ENCODE data around the gene CTSC.
"Not testable (repeated sequence)": the region's sequence is repeated elsewhere in the genome, so short reads cannot be mapped to it uniquely, and the experiment has no call there.

CTSC gene

DNA sequence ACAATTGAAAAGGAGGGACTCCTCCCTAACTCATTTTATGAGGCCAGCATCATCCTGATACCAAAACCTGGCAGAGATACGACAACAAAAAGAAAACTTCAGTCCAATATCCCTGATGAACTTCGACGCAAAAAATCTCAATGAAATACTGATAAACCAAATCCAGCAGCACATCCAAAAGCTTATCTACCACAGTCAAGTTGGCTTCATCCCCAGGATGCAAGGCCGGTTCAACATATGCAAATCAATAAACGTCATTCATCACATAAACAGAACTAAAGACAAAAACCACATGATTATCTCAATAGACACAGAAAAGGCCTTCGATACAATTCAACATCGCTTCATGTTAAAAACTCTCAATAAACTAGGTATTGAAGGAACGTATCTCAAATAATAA lies 14.7 kb downstream of the CTSC start:
- not testable (repeated sequence) for FAIRE-seq; DNase-seq (ENCODE audit: insufficient read length, low spot score)

DNA sequence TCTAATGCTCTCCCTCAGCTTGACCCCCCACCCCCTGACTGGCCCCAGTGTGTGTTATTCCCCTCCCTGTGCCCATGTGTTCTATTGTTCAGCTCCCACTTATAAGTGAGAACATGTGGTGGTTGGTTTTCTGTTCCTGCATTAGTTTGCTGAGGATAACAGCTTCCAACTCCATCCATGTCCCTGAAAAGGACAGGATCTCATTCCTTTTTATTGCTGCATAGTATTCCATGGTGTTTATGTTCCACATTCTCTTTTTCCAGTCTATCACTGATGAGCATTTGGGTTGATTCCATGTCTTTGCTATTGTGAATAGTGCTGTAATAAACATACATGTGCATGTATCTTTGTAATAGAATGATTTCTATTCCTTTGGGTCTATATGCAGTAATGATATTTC lies 16.1 kb downstream of the CTSC start:
- FAIRE-seq; DNase-seq (ENCODE audit: insufficient read length, low spot score): not testable (repeated sequence)

DNA sequence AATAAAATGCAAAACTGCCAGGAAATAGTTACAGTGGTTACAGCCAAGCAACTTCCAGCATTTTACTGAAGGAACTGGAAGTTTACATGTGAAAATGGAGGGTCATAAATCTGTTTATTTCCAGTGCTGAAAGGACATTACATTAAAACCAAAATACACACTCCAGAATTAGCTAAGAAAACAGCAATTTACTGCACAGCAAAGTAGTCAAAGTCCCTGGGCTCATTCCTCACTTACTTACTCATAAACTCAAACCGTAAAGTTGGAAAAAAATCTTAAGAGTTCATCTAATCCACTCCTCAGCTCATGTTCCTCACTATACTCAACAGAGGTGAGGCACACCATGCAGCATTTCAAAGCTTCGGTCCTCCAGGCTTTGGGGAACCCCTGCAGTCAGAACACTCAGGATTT lies 17.4 kb downstream of the CTSC start:
- peak; percentile 23 for DNase-seq (ENCODE audit: insufficient read length, low spot score)
- FAIRE-seq: no peak

DNA sequence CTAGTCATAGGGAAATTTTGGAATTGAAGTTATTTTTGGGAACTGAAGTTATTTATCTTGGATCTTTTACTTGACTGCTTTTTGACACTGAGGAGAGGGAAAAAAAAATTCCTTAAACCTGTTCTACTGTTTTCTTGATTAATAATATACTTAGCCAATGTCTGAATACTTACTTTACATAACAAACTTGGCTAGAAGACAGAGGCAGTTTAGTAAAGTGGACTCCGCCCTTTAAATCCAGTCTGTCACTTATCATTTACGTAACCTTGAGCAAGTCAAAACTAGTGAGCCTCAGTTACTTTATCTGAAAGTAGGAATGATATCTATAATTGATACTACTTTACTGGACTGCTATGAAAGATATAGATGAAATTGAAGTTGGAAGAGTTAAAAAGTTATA lies 19.5 kb downstream of the CTSC start:
- DNase-seq (ENCODE audit: insufficient read length, low spot score) (no peak), FAIRE-seq (no peak)

DNA sequence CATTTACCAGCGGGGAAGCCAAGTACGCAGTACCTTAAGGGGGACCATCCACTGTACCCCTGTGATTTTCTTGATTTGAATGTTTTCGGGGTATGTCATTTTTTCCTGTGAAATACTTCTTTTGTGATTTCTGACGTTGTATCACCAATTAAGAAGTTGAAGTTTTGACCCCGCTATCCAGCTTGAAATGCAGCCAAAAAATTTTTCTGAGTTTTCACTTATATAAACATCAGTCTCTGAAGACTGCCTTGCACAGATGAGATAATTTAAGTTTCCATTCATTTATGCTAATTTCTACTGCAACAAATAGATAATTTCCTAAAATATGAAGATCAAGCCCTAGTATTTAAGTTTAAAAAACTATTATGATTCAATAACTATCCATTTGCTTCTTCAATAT lies 20.0 kb downstream of the CTSC start:
- no peak for DNase-seq (ENCODE audit: insufficient read length, low spot score)
- FAIRE-seq: no peak

DNA sequence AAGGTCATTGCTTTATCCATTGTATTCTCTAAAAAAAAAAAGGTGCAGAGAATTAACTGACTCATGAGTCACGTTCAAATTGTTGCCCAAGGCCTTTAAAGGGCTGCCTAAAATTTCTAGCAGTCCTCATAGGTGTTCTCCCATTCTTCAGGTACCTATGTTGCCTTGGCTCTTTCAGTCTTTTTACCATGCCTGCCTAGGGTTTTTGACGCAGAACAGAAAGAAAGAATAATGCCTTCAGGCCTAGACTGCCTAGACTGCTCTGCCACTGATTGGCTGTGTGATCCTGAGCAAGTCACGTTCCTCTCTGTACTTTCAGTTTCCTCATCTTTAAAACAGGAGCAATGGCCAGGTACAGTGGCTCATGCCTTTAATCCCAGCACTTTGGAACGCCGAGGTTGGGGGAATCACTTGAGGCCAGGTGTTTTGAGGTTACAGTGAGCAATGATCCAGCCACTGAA lies 21.5 kb downstream of the CTSC start:
- DNase-seq (ENCODE audit: insufficient read length, low spot score) (no peak), FAIRE-seq (no peak)

DNA sequence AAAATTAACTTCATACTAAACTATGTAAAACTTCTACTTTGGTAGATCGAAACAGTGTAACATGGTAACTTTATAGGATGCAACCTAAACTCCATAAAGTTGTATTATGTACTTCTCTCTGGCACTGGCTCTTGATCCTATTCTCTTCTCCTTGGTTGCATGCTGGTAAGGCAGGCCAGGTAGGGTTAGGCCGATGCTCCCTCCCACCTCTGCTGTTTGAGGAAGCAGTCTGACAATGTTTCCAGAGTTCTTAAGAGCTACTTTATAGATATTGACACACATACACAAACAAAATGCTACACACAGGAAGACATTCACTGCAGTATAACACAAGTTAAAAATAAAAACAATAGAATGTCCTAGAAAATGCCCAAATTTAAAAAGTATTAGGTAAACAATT lies 22.5 kb downstream of the CTSC start:
- DNase-seq (ENCODE audit: insufficient read length, low spot score) (no peak), FAIRE-seq (no peak)

DNA sequence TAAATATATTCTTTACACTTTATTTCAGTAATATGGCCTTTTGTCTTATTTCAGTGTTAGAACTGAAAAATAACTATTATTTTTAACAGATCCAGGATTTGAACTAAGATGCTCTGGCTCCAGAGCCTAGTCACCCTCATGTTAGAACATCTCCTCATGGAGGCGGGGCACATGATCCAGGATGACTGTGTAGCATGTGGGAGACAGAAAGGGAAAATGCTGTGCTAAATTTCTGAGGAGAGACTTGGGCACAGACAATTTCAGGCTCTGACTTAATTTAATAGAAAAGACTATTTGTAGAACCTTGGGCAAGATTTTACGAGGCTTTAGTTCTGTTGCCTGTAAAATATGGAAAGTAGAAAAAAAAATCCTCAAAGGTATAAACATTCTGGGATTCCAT lies 24.1 kb downstream of the CTSC start:
- FAIRE-seq (no peak), DNase-seq (ENCODE audit: insufficient read length, low spot score) (no peak)

DNA sequence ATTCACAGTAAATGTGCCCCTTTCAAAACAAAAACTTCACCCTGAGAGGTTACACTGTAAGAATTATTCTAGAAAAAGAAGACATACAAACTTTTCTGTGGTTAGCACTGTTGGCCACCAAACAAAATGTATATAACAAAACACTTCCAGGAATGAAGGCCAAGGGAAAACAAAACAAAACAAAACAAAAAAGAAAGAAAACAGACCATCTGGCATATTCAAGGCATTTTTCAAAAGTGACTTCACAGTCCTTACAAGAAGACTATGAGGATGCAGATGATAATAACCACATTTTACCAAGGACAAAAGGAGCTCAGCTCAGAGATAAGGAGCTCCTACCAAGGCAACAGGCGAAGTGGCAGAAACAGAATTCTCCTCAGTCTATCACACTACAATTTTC lies 24.9 kb downstream of the CTSC start:
- DNase-seq (ENCODE audit: insufficient read length, low spot score): no peak
- FAIRE-seq: no peak

DNA sequence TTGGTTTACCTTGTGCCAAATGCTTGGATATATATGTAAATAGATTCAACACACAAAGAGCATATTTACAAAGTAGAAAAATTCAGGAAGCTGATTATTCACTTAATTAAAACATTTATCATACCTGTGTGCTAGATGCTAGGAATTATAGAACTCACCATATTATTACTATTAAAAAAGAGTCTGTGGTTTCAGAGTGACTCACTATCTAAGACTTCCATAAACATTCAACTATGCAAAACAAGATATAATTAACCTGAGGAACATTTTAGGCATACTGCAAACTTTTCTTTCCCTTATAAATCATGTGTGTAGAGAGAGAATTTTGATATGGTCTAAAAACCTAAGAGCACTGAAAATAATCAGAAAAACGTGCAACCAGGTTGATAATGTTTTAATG lies 27.3 kb downstream of the CTSC start:
- no peak for FAIRE-seq
- no peak for DNase-seq (ENCODE audit: insufficient read length, low spot score)

DNA sequence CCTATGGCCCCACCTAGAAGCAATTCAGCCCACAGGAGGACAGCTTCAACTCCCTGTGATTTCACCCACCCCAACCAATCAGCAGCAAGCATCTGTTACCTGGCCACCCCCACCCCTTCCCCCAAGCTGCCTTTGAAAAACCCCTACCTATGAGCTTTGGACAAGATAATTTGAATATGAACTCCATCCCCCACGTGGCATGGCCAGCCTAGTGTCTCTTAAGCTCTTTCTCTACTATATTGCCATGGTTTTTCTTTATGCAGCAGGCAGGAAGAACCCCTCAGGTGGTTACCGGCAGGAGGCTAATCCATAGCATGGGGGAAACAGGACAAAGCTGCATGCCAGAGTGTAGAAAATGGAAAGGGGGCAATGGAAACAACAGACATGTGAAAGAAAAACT lies 29.0 kb downstream of the CTSC start:
- FAIRE-seq (no peak), DNase-seq (ENCODE audit: insufficient read length, low spot score) (no peak)

DNA sequence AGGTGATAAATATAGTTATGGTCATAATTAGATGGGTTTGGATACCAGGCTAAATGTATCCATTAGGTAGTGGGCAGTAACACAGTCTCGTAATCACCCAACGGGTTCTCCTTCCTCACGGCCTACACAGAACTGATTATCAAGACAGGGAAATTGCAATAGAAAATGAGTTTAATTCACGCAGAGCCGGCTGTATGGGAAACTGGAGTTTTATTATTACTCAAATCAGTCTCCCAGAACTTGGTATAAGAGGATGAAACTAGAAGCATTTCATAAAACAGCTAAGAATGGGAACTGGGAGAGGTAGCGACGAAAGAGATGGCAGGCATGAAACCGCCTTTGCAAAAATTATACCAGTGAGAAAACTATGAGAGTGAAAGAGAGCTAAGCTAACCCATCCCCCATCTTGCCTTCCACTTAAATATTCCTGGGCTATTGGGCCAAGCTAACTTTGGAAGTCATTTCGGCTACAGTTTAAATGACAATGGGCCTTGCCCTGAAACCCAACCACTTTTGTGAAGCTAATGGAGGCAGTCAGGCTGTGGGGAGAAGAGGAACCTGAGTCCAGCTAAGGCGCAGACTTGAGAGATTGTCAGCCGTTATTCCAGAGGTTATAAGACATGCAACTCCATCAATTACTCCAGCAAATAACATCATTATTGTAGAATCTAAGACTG lies 29.6 kb downstream of the CTSC start:
- no peak for DNase-seq (ENCODE audit: insufficient read length, low spot score)
- no peak for FAIRE-seq

DNA sequence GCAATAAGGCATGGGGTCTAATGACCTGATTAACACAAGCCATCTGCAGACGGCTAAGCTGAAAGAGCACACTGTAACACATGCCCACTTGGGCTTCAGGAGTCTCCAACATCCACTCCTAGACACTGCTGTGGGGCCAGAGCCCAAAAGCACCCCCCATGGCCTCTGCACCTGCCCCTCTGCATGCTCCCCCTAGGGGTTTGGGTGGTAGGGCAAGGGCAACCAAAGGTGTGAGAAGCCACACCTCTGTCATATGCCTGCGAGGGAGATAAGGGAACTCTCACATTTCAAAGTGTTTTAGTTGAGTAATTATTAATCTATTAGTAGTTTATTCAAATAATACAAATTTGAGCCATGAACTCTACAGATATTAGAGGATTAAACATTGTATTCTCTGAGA lies 30.8 kb downstream of the CTSC start:
- no peak for FAIRE-seq

DNA sequence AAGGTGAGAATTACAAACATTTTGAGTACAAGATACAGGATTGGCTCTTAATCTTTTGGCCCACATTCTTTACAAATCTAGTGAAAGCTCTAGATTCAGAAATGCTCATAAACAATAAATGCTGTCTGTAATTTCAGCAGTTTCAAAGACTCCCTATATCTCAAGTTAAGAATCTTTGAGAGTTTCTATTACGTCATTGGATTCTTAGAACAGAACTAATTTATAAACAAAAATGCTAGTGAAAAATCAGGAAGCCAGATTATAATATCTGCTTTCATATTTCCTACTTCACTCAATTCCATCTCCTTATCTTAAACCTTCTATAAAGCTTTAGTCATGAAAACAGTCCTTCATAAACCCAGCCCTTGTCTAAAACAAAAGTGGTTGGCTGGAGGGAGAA lies 32.1 kb downstream of the CTSC start:
- FAIRE-seq (no peak), DNase-seq (ENCODE audit: insufficient read length, low spot score) (no peak)

More for the DNA sequence above, 30.8 kb downstream of the CTSC start:
- no peak for DNase-seq (ENCODE audit: insufficient read length, low spot score)

DNA sequence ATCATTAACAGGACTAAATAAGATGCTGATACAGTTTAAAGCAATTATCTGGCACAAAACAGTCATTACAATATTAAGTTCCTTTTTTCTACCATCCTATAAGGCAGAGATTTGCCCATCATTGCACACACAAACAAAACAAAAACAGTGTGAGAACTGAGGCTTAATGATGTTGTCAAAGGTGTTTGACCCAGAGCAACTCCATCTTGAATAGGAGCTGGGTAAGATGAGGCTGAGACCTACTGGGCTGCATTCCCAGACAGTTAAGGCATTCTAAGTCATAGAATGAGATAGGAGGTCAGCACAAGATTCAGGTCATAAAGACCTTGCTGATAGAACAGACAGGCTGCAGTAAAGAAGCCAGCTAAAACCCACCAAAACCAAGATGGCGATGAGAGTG lies 33.2 kb downstream of the CTSC start:
- FAIRE-seq: no peak
- DNase-seq (ENCODE audit: insufficient read length, low spot score): no peak

DNA sequence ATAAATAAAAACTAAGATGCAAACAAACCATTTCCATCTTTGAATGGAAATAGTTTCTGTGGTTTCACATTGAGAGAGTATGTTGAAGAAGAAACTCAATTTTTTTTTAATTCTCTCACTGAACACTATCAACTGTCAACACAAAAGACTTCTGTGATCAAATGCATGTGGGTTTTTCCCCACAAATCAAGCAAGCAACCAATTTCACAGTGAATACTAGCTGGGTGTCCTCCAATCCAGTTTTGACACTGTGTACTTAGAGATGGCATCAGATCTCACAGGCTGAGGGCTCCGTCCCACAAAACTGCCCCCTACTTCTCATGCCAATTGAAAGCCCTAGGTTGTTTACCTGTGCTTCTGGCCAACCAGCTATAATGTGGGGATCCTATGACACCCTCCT lies 34.5 kb downstream of the CTSC start:
- no peak for DNase-seq (ENCODE audit: insufficient read length, low spot score)
- FAIRE-seq: no peak

DNA sequence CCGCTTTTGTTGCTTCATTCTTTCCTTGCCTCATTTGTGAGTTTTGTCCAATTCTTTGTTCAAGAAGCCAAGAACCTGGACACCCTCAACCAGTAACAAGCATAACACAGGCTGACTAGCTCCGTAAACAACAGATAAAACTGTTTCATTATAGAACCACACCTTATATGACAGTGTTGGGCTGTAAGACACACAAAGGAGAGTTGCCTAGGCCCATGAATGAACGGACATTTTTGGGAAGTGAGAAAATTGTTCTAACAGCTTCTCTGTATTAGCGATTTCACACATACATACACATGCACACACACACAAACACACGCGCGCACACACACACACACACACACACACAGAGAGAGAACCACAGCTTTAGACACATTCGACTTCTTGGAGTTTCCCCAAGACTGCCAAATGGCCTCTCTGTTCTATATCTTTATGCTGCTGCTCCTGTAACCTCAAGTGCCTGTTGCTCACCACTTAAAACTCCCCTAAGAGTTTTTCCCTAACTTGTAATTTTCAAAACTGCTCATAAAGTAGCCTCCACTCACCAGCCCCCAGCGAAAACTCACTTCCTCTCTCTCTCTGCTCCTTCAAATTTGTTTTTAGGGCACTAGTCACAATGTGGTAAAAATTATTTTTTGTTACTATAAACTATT lies 35.9 kb downstream of the CTSC start:
- FAIRE-seq (no peak), DNase-seq (ENCODE audit: insufficient read length, low spot score) (no peak)

DNA sequence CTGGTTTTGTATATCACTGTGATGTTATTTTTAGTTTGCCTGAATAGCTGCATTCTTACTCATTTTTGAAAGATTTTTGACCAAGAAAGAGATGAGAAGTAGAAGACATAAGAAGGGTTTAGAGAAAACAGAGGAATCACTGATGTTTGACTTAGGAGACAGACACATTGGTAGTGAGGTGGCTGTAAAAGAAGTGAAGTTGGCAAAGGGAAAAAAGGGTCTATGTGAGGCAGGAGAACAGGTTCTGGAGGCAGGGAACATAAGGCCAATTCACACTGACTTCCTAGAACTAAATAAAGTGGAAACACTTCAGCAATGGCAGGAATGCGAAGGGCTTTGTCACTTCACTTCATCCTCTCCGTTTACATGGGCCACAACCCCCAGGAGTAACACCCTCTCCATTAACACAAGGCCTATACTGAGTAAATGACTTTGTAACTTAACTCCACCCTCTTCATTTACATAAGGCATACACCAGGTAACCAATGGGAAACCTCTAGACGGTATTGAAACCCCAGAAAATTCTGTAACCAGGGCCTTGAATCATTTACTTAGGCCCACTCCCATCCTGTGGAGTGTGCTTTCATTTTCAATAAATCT lies 36.5 kb downstream of the CTSC start:
- DNase-seq (ENCODE audit: insufficient read length, low spot score): no peak
- no peak for FAIRE-seq

DNA sequence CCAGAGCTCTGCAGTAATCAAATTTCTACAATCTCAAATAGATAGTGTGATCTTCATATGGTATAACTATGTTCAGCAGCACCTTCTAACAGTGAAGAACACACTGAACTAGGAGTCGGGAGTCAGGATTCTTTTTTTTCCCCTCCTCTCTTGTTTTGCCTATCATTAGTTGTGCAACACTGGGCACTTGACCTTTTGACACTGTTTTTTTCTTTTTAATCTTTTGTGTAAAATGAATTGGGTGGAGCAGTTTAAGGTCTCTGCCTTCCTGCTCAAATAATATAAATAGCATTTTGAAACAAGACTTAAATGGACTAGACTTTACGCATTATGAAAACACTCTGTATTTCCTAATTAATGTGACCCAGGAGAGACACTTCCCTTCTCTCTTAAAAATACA lies 39.7 kb downstream of the CTSC start:
- DNase-seq (ENCODE audit: insufficient read length, low spot score) (no peak), FAIRE-seq (no peak)

DNA sequence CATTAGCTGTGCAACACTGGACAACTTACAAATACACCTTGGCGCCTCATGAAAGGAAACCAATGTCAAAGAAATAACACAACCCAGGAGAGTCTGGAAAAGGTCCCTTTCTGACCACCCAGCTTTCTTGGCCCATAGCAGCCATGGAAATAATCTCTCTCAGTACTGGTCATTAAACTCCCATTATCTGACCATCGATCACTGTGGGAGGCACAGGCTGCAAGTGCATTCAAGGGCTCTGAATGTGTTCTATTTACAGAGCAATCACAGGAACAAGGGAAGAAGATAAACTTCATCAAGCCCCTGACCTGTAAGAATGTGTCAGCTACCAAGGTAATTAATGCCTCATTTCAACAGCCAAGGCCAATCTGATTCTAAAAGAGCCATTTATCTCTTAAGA lies 40.1 kb downstream of the CTSC start:
- FAIRE-seq: no peak
- no peak for DNase-seq (ENCODE audit: insufficient read length, low spot score)

DNA sequence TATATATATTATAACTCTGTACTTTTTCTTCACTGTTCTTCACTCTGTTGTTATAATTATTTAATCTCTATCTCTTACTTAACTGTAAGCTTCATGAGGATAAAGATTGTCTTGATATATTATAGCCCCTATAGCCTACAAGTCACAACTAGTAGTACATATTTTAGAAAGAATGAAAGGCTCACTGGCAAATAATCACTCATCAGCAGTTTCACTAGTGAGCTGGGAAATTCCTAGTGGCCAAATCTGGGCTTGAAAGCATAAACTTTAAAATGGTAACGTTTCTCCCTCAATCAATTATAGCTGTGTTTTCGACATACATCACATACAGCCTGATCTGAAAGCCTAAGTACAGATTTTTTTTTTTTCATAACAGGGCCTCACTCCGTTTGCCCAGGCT lies 42.5 kb downstream of the CTSC start:
- DNase-seq (ENCODE audit: insufficient read length, low spot score): no peak
- FAIRE-seq: no peak

DNA sequence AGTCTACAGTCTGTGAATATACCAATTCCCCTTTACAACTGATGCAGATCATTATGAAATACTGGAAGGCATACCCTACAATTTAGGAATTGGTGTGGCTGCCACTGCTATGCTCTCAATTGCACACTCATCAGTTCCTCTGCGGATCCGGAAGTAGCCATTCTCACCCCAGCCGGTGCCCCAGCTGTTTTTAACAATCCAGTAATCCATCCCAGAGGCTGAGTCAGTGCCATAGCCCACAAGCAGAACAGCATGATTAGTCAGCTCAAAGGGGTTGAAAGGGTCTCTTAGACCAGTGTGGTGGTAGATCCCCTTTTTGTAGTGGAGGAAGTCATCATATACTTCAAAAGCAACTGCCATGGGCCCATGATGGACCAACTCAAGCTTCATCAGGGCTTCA lies 43.6 kb downstream of the CTSC start:
- DNase-seq (ENCODE audit: insufficient read length, low spot score) (no peak), FAIRE-seq (no peak)

Measured in HTR-8/SVneo (cell line).